VCaP (cell line): Measurements from ENCODE around the gene CDH13.

Experiments
- H3K27ac ChIP-seq: fragments of 450-650 bp; 2 replicates; pipeline ENCODE4 v1.5.1; 2017
- TF ChIP-seq, protein P1 (sequence below): fragments of 450-650 bp; conservative IDR thresholded peaks from 2 replicates; pipeline ENCODE4 v1.5.1; 2017; ENCODE audit warnings: mild to moderate bottlenecking, moderate library complexity

CDH13 gene

DNA sequence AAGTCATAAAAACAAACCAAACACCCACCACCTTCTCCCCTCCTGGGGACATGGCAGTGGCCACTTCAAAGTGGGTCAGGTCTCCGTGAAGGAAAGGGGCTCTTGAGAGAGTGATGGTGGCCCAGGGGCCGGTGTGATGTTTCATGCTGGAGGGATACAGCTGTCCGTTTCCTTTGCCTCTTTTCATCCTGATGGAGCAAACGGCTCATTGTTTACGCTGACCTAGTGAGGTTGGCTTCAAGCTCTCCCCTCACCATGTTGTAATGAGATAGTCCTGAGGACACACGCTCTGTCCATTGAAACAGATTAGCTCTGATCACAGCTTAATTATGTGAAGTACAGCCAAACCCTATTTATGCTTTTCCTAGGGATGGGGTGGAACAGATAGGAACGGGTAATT is 34.2 kb downstream of the CDH13 start:
- H3K27ac ChIP-seq = no peak overlapping the region
- TF ChIP-seq, protein P1, sequence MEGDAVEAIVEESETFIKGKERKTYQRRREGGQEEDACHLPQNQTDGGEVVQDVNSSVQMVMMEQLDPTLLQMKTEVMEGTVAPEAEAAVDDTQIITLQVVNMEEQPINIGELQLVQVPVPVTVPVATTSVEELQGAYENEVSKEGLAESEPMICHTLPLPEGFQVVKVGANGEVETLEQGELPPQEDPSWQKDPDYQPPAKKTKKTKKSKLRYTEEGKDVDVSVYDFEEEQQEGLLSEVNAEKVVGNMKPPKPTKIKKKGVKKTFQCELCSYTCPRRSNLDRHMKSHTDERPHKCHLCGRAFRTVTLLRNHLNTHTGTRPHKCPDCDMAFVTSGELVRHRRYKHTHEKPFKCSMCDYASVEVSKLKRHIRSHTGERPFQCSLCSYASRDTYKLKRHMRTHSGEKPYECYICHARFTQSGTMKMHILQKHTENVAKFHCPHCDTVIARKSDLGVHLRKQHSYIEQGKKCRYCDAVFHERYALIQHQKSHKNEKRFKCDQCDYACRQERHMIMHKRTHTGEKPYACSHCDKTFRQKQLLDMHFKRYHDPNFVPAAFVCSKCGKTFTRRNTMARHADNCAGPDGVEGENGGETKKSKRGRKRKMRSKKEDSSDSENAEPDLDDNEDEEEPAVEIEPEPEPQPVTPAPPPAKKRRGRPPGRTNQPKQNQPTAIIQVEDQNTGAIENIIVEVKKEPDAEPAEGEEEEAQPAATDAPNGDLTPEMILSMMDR = no peak

DNA sequence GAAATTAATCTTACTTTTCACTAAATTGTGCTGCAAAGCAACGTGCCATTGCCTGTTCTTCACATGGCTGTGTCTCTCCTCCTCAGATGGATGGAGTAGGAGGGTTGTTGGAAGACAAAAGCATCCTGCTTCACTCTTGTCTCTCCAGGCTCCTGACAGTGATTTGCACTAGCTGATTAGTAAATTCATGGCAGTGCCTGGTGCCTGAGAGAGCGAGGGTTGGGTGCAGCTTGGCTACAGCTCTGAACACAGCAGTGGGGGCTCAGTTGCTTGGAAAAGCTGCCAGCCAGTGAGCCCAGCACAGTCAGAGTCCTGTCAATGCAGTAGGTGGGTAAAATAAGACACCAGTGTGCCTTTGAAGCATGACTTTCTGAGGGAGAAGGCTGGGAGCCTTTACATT is 37.4 kb downstream of the CDH13 start:
- H3K27ac ChIP-seq = no peak overlapping the region
- TF ChIP-seq, protein P1 = no peak

DNA sequence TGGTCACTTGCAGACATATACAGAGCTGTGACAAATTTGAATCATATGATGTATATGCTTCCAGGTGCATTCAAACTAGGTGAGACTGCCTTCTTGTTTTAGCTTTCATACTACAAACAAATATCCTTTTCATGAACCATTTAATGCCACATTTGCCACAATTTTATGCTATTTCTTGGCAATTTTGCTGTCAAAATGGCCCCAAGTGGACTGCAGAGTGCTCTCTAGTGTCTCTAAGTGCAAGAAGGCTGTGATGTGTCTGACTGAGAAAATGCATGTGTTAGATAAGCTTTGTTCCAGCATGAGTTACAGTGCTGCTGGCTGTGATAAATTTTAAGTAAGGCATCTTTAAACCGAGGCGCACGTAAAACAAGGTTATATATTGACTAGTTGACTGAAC is 38.3 kb downstream of the CDH13 start:
- TF ChIP-seq, protein P1 = no peak
- H3K27ac ChIP-seq = no peak overlapping the region

DNA sequence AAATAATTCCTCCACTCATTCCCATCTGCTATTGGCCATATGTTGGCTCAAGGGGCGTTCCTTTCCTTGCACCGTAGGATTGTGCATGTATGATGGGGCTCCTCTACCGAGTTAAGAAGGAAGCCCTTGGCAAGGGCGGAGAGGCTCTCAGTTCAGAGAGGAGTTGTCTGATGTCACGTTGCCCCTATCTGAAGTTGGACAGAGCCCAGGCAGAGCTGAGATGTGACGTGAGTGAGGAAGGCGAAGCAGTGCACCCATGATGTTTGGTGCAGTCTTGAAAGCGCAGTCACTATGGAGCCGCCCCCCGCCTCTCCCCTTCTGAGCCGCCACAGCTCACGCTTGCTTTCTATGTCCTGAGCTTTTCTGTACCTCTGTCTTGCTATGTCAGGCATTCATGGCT is 40.7 kb downstream of the CDH13 start:
- H3K27ac ChIP-seq = no peak overlapping the region
- TF ChIP-seq, protein P1 = no peak

DNA sequence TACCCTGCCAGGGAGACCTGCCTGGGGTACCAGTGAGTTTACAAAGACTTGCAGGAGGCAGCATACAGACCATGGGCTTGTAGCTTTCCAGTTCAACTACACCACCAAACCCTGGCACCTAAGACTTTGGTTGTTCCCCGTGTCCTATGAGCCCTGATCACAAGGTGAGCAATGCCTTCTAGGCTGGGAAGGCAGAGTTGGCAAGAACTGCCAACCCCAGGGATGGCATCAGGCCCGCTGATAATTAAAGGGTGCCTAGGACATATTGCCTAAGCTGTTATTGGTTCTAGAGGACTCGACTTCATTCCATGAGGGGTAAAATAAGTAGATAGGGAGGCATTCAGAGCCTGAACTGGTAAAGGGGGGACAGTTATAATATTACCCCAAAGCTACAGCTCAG is 41.3 kb downstream of the CDH13 start:
- TF ChIP-seq, protein P1 = no peak
- H3K27ac ChIP-seq = no peak overlapping the region

DNA sequence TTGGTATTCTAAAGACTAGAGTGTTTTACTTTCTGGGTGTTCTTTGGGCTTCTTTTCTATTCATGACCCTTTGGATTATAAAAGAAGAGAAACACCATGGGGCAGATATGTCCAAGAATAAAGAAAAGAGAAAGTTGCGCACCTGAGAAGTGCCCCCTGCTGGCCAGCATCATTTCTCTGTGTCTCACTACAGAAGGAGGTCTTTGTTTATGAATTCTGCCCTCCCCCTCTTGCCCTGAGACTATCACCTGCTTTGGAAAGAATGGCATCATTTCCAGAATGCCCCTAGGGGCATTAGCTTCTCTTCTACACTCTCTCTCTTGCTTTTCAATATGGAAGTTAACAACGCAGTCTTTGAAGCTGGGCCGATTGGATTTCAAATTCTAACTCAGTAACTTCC is 45.0 kb downstream of the CDH13 start:
- TF ChIP-seq, protein P1 = no peak

DNA sequence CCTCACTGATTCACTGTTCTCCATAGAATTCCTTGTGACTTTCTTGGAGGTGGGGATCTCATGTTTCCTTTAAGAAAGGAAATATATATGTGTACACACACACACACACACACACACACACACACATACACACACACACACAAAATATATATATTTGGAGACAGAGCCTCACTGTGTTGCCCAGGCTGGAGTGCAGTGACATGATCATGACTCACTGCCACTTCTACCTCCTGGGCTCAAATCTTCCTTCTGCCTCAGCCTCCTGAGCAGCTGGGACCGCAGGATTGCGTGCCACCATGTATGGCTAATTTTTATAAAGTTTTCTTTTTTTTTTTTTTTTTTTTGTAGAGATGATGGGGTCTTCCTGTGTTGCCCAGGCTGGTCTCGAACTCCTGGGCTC is 45.9 kb downstream of the CDH13 start:
- TF ChIP-seq, protein P1 = no peak
- H3K27ac ChIP-seq = no peak overlapping the region

More for the DNA sequence above, 45.0 kb downstream of the CDH13 start:
- H3K27ac ChIP-seq = no peak overlapping the region

DNA sequence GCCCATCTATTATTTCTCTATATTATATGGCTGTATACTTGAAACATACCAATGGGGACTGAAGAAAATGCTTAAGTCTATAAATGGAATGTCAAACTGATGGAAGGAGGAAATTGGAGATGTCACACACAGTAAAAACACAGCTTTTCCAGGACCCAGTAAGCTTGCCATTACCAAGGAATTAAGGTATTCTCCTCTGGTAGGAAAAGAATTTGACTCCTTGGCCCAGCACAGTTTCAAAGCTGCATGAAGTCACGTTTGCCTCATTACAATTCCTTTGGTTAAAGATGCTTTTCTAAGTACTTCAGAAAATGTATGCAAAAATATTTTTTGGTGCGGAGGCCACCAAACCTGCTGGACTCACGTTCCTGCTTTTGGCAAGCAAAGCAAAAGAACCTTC is 48.5 kb downstream of the CDH13 start:
- TF ChIP-seq, protein P1 = no peak

More for the DNA sequence above, 48.5 kb downstream of the CDH13 start:
- no peak overlapping the region for H3K27ac ChIP-seq
